Measurements from ENCODE around the gene TMEM95.

Gene TMEM95

DNA sequence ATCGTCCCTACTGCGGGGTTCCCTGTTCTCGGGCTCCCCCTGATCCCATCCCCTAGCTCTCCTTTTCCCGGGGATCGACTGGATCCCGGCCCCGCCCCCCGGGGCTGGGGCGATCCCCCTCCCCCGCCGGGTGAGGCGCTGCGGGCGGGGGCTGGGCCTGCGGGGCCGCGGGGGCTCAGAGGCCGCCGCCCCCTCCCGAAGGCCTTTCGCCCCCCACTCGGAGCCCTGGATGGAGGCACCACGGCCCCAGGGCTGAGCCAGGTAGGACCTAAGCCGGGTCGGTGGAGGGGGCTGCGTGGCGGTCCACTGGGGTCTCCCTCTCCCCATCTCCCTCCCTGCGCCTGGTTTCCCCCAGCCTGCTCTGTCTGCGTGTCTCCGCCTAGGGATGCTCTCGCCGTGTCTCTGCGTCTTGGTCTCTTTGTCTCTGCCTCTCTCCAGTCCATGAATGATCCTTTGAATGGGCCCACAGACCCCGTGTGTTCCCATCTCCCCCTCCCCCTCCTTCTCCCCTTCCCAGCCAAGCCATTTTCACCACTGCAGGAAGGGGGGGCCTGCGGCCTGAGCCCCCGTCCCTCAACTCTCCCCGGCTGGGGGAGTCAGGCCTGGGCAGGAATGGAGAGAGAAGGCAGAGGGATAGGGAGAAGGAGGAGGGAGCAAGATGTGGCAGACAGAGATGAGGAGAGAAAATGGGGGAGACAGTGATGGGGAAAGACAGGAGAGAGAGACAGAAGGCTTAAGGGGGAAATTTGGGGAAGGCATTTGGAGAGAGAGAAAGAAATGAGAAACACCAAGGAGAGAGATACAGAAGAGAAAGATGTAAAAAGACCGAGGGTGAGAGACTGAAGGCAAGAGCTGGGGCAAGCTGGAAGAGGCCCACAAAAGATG is 50.6 kb downstream of the TMEM95 start:
- DNase-seq, result no peak

GRCh38 chr17:7406235-7406825 is 51.4 kb downstream of the TMEM95 start:
- no peak for DNase-seq
